Heart left ventricle (tissue), 13 donors: ENCODE results near the gene PRRX1.

ENCODE experiments used
- POLR2A ChIP-seq, 2 donors: fragments of 450-650 bp; IDR thresholded peaks; one replicate each; pipeline ENCODE4 v1.6.1; 2017; ENCODE audit warnings: antibody characterized with exemption in 2 of 2, mild to moderate bottlenecking in 2 of 2, moderate library complexity in 2 of 2
- TF ChIP-seq, protein P1 (sequence below), 12 donors: fragments of 200-600 bp; sonication (generic) in 4 of 12; IDR thresholded peaks; one replicate each; pipeline versions ENCODE4 v1.5.0 to v1.8.0; 2018 to 2022; ENCODE audit warnings: antibody characterized with exemption in 12 of 12, mild to moderate bottlenecking in 5 of 12
- donor health status: ischemic (EF 13 %, LVEDD 7.1; RV severe dilation, severe dysfunction).
- donor health status: DM: no; HTN: yes; CAD: no.
- donor health status: DM: no; HTN: no; CAD: no.
- donor health status: ischemic (EF 25% LVEDD 6.9; RV normal size, moderate dysfunction).
- donor health status: ischemic (EF 25% LVEDD 5.7; RV mildly dilated, moderate dysfunction).
- donor health status: ischemic (EF 35%, LVEDD 5.7; RV mildly dilated, moderate dysfunction).
- donor health status: nonischemic (EF 11% LVEDD 7.7; RV severe dilation, severe dysfunction).
- donor health status: DM: yes; HTN: yes; CAD: no.
- donor health status: PGD.
- donor health status: ischemic (EF 29% LVEDD 5.4; RV normal size, mild dysfunction).
- donor health status: nonischemic (EF 23%, LVEDD 6.1; RV moderate dilation, normal function).

DNA sequence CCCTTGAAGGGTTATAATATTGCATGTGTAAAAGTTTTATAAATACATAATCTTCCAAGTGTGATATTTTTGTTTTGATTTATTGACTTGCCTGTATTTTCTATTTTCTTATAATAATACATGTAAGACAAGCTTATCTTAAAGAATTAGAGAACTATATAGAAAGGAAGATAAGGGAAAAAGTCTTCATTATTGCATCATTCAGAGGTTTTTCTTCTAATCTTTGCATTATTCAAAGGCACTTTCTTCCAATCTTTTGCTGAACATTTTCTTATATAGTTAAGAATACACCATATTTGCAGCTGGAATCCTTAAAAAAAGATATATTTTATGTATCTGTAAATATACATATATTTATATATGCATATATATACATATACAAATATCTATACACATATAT is 33.4 kb downstream of the PRRX1 start:
- TF ChIP-seq, protein P1, sequence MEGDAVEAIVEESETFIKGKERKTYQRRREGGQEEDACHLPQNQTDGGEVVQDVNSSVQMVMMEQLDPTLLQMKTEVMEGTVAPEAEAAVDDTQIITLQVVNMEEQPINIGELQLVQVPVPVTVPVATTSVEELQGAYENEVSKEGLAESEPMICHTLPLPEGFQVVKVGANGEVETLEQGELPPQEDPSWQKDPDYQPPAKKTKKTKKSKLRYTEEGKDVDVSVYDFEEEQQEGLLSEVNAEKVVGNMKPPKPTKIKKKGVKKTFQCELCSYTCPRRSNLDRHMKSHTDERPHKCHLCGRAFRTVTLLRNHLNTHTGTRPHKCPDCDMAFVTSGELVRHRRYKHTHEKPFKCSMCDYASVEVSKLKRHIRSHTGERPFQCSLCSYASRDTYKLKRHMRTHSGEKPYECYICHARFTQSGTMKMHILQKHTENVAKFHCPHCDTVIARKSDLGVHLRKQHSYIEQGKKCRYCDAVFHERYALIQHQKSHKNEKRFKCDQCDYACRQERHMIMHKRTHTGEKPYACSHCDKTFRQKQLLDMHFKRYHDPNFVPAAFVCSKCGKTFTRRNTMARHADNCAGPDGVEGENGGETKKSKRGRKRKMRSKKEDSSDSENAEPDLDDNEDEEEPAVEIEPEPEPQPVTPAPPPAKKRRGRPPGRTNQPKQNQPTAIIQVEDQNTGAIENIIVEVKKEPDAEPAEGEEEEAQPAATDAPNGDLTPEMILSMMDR (IDR thresholded peaks at IDR 0.05): no peak
- no peak for TF ChIP-seq POLR2A (IDR thresholded peaks at IDR 0.05)
